Adrenal gland (tissue), 12 donors: ENCODE results near the gene EPB41L4B. TPM values are rescaled to one million over a fixed set of nuclear protein-coding genes. Genes with fewer than 3 reads are reported as not detected.

Experiments used
- DNase-seq, 7 donors: peaks; one replicate each; pipeline ENCODE4 v3.0.0-alpha.2; 2019 to 2020
- H3K27ac ChIP-seq, 5 donors: fragments of 200-600 bp; sonication (generic) in 4 of 5; 1 replicate in 3 of 5; 2 replicates in 2 of 5; pipeline versions ENCODE4 v1.5.1 to v1.8.0; 2016 to 2020; ENCODE audit warnings: mild to moderate bottlenecking in 1 of 5
- H3K27me3 ChIP-seq: fragments of 200-600 bp; 2 replicates; pipeline ENCODE4 v1.8.0; 2021
- H3K36me3 ChIP-seq, 2 donors: fragments of 200-600 bp; replicated peaks in 1 of 2; 1 replicate in 1 of 2; 2 replicates in 1 of 2; pipeline versions ENCODE4 v1.5.1 to v1.8.0; 2018 to 2022
- H3K4me1 ChIP-seq, 2 donors: fragments of 200-600 bp; replicated peaks in 1 of 2; 1 replicate in 1 of 2; 2 replicates in 1 of 2; pipeline versions ENCODE4 v1.5.1 to v1.8.0; 2018 to 2021
- H3K4me3 ChIP-seq, 4 donors: fragments of 200-600 bp; sonication (generic) in 3 of 4; one replicate each; pipeline ENCODE4 v1.5.1; 2016 to 2018
- H3K9me3 ChIP-seq, 3 donors: fragments of 200-600 bp; sonication (generic) in 1 of 3; replicated peaks in 1 of 3; 1 replicate in 2 of 3; 2 replicates in 1 of 3; pipeline versions ENCODE4 v1.5.1 to v1.8.0; 2016 to 2021
- POLR2A ChIP-seq, 2 donors: fragments of 450-650 bp; IDR thresholded peaks; one replicate each; pipeline ENCODE4 v1.6.1; 2017; ENCODE audit warnings: antibody characterized with exemption in 2 of 2, mild to moderate bottlenecking in 2 of 2, moderate library complexity in 1 of 2
- WGBS, 4 donors: extraction: QIAGEN DNeasy Blood & Tissue Kit in 2 of 4; methylation state at CpG; one replicate each; pipeline versions ENCODE4 v1.1.5 to v1.1.7; 2013 to 2017; 5-methylcytosine and 5-hydroxymethylcytosine counted together
- intact Hi-C, 2 donors: fragments of 100-400 bp; cut with DNase I; formaldehyde crosslinking; loops; one replicate each; pipeline versions ENCODE4 v1.14.1 to v1.15.0; 2022 to 2023
- polyA plus RNA-seq, 3 donors: library from polyadenylated mRNA; stranded (reverse); fragments of 200-250 nt in 2 of 3; fragments of 350-450 nt in 1 of 3; fragmentation: Illumina TruSeq in 1 of 3; extraction: RNeasy Lipid Tissue Mini Kit (QIAGEN cat#74804) in 1 of 3; gene quantifications; one replicate each; pipeline ENCODE4 v1.2.3, GENCODE V29; 2013 to 2014
- total RNA-seq, 9 donors: library from RNA; depleted of rRNA in 4 of 9; stranded (reverse); fragments of >200 nt in 4 of 9; fragments of 120-200 nt in 1 of 9; fragmentation: NEBNext Ultra II Directional in 1 of 9; extraction: Animal tissue kit (Norgen Biotek cat#: 25700) in 1 of 9; gene quantifications; one replicate each; pipeline versions ENCODE4 v1.1.0 to v1.2.4, GENCODE V29; 2013 to 2023
- TF ChIP-seq, protein P1 (sequence below), 6 experiments: fragments of 450-650 bp in 4 of 6; fragments of 200-600 bp in 2 of 6; sonication (generic) in 1 of 6; IDR thresholded peaks; 1 replicate in 5 of 6; 2 replicates in 1 of 6; pipeline versions ENCODE4 v1.5.1 to v1.8.0; 2016 to 2021; ENCODE audit warnings: antibody characterized with exemption in 6 of 6, mild to moderate bottlenecking in 2 of 6, moderate library complexity in 1 of 6
- donor health status: healthy with polysubstance abuse.
- donor health status: Bipolar disorder and iron deficiency.
- donor health status: DM: yes; HTN: yes; CAD: no.
- donor health status: DM: no; HTN: no; CAD: no.
- donor health status: DM: no; HTN: no; CAD: no.
- donor health status: DM: yes; HTN: yes; CAD: no.

The EPB41L4B gene
- total and polyA plus RNA-seq, 12 donors: 7.4 to 37.2 (median 18.7) TPM

DNA sequence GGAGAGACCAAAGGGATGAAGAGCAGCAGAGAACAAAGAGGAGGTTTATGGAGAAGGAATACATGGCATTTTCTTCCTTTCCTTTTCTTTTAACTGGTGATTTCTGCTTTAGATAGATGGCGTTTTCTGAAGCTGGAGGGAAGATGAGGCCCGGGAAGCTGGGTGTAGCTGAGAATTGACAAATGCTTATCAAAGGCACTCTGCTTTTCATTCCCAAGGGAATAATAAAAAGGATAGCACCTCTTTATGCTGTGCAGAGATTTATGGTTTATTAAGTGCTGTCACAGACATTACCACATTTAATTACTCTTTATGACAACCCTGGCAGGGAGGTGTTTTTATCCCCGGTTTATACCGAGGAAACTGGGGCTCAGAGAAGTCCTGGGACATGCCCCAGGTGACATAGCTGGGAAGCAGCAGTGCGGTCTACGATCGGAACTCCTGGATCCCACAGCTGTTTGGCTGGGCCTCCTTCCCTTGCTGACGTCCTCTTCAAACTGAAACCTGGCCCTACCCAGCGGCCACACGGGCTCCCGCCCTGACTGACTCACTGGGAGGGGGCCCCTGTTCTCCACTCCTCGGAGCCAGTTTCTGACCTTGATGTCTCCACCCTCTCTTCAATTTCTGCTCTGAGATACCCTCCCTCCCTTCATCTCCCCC lies 8.2 kb upstream of the EPB41L4B start:
- DNase-seq: peak; percentile 71 to 88 (median 85)
- intact Hi-C loops: loop anchor here in 1 of 2 donors (10.0 kb wide), 1 partner anchor 134 kb away; no protein-coding TSS in a partner anchor
- Histone ChIP-seq H3K9me3 (no peaks in the 10 kb centered on the region), H3K27me3 (no peaks in the 10 kb centered on the region), H3K4me3 (peak overlapping the region in 1 of 4 donors; percentile 15), H3K4me1 (peaks cover 14 to 26% of the 10 kb centered on the region in 2 donors), H3K27ac (peak overlapping the region; percentile 66 to 94 (median 81)), H3K36me3 (no peaks in the 10 kb centered on the region)
- TF ChIP-seq, protein P1, sequence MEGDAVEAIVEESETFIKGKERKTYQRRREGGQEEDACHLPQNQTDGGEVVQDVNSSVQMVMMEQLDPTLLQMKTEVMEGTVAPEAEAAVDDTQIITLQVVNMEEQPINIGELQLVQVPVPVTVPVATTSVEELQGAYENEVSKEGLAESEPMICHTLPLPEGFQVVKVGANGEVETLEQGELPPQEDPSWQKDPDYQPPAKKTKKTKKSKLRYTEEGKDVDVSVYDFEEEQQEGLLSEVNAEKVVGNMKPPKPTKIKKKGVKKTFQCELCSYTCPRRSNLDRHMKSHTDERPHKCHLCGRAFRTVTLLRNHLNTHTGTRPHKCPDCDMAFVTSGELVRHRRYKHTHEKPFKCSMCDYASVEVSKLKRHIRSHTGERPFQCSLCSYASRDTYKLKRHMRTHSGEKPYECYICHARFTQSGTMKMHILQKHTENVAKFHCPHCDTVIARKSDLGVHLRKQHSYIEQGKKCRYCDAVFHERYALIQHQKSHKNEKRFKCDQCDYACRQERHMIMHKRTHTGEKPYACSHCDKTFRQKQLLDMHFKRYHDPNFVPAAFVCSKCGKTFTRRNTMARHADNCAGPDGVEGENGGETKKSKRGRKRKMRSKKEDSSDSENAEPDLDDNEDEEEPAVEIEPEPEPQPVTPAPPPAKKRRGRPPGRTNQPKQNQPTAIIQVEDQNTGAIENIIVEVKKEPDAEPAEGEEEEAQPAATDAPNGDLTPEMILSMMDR (IDR thresholded peaks at IDR 0.05): no peak
- TF ChIP-seq POLR2A (IDR thresholded peaks at IDR 0.05): peak in 1 of 2 donors; percentile 62
- WGBS, 4 donors: 17 to 28% (median 25%) methylated on average over 12 of the region's 12 CpGs

DNA sequence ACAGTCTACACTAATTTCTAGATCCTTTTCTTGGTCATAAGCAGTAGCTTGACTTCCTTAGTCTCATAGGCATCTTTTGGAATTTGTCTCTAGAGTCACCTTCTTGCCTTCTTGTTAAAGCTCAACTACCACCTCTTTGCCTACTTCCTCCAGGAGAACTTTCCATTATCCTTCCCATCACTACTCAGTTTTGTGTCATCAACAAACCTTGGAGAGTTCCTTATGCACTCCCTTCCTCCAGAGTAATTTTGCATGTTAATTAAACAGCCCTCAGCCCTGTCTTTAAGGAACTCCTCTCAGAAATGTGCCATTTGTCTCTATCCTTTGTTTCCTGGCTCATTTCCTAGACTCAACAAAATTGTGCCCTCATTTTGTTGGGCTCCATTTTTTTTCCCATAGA lies 4.2 kb upstream of the EPB41L4B start:
- H3K9me3 ChIP-seq: no peaks in the 10 kb centered on the region
- TF ChIP-seq, protein P1 (IDR thresholded peaks at IDR 0.05): no peak
- TF ChIP-seq POLR2A (IDR thresholded peaks at IDR 0.05): no peak
- H3K4me1 ChIP-seq: peaks cover 7 to 16% of the 10 kb centered on the region in 2 donors
- H3K27ac ChIP-seq: no peak overlapping the region
- no peak for DNase-seq
- H3K4me3 ChIP-seq: no peak overlapping the region
- intact Hi-C loops: loop anchor here in 1 of 2 donors (10.0 kb wide), 1 partner anchor 130 kb away; no protein-coding TSS in a partner anchor
- no peaks in the 10 kb centered on the region for H3K36me3 ChIP-seq
- no peaks in the 10 kb centered on the region for H3K27me3 ChIP-seq

DNA sequence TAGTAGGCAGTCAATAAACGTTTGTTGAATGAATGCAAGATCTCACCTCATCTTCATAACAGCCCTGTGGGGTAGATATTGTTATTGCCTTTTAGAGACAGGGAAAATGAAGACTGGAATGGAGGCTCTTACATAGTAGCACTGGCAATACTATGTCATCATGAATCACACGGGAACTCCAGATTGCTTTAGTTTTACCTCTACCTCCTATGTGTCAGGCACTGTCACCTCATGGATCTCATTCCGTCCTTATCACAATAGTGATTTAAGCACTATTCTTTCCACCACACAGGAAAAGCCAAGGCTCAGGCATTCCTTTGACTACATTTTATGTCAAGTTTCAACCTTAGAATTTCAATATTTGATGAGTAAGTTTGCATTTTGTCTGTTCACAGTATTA lies 2.9 kb upstream of the EPB41L4B start:
- no peak for DNase-seq
- TF ChIP-seq POLR2A (IDR thresholded peaks at IDR 0.05): no peak
- TF ChIP-seq, protein P1 (IDR thresholded peaks at IDR 0.05): no peak
- intact Hi-C loops: loop anchor here (5.0 to 10.0 kb wide), 2 partner anchors 129 to 131 kb away; no protein-coding TSS in a partner anchor
- H3K4me1 ChIP-seq: peaks cover under 1 to 16% of the 10 kb centered on the region in 2 donors
- 67 to 82% (median 74%) methylated on average over 3 of the region's 3 CpGs for WGBS, 4 donors
- H3K4me3 ChIP-seq: no peak overlapping the region
- no peaks in the 10 kb centered on the region for H3K27me3 ChIP-seq
- no peaks in the 10 kb centered on the region for H3K36me3 ChIP-seq
- no peaks in the 10 kb centered on the region for H3K9me3 ChIP-seq
- no peak overlapping the region for H3K27ac ChIP-seq

DNA sequence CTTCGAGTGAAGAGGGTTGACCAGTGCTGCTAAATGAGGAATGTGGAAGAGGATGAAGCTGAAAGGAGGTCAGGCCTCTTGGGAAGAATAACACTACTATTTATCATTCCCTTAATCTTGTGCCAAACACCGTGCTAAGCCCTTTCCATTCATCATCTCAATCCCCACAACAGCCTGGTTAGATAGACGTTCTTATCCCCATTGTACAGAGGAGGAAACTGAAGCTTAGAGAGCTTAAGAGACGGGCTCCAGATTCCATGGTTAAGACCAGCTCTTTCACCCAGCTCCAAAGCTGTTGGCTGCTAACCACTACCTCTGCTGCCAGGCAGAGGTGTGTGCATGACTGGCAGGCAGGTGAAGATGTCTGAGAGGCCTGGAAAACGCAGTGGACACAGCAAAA lies 868 bp upstream of the EPB41L4B start:
- no peak for DNase-seq
- intact Hi-C loops: loop anchor here (5.0 to 10.0 kb wide), 2 partner anchors 127 to 129 kb away; no protein-coding TSS in a partner anchor
- H3K4me3 ChIP-seq: no peak overlapping the region
- H3K4me1 ChIP-seq: peaks cover 0 to 26% of the 10 kb centered on the region in 2 donors
- no peak overlapping the region for H3K27ac ChIP-seq
- no peaks in the 10 kb centered on the region for H3K36me3 ChIP-seq
- no peaks in the 10 kb centered on the region for H3K9me3 ChIP-seq
- WGBS, 4 donors: 40 to 63% (median 44%) methylated on average over 5 of the region's 5 CpGs
- TF ChIP-seq, protein P1 (IDR thresholded peaks at IDR 0.05): no peak
- no peak for TF ChIP-seq POLR2A (IDR thresholded peaks at IDR 0.05)
- H3K27me3 ChIP-seq: no peaks in the 10 kb centered on the region
